Spleen (tissue), 13 donors: ENCODE results near the gene POMT1. TPM values are rescaled to one million over a fixed set of nuclear protein-coding genes. Genes with fewer than 3 reads are reported as not detected.
"Not testable (repeated sequence)": the region's sequence is repeated elsewhere in the genome, so short reads cannot be mapped to it uniquely, and the experiment has no call there.

Source experiments
- DNase-seq: peaks from one replicate; pipeline ENCODE4 v3.0.0-alpha.2; 2020
- H3K27ac ChIP-seq, 8 donors: fragments of 200-600 bp; sonication (generic) in 7 of 8; 1 replicate in 4 of 8; 2 replicates in 4 of 8; pipeline versions ENCODE4 v1.5.0 to v1.8.0; 2016 to 2021; ENCODE audit warnings: inconsistent platforms in 4 of 8, mild to moderate bottlenecking in 4 of 8, moderate library complexity in 1 of 8
- H3K27me3 ChIP-seq, 7 donors: fragments of 200-600 bp; sonication (generic) in 6 of 7; replicated peaks in 1 of 7; 1 replicate in 4 of 7; 2 replicates in 3 of 7; pipeline versions ENCODE4 v1.5.0 to v1.8.0; 2016 to 2021; ENCODE audit warnings: inconsistent platforms in 3 of 7, mild to moderate bottlenecking in 1 of 7
- H3K36me3 ChIP-seq, 6 donors: fragments of 200-600 bp; sonication (generic) in 5 of 6; 1 replicate in 4 of 6; 2 replicates in 2 of 6; pipeline versions ENCODE4 v1.5.0 to v1.8.0; 2016 to 2021; ENCODE audit warnings: inconsistent platforms in 2 of 6
- H3K4me1 ChIP-seq, 6 donors: fragments of 200-600 bp; sonication (generic) in 5 of 6; 1 replicate in 3 of 6; 2 replicates in 3 of 6; pipeline versions ENCODE4 v1.5.0 to v1.8.0; 2016 to 2021; ENCODE audit warnings: inconsistent platforms in 3 of 6
- H3K4me3 ChIP-seq, 8 donors: fragments of 200-600 bp; sonication (generic) in 7 of 8; 1 replicate in 4 of 8; 2 replicates in 4 of 8; pipeline versions ENCODE4 v1.5.0 to v1.8.0; 2016 to 2021; ENCODE audit warnings: inconsistent platforms in 4 of 8, mild to moderate bottlenecking in 4 of 8, moderate library complexity in 2 of 8
- H3K9me3 ChIP-seq, 8 donors: fragments of 200-600 bp; sonication (generic) in 7 of 8; 1 replicate in 4 of 8; 2 replicates in 4 of 8; pipeline versions ENCODE4 v1.5.0 to v1.8.0; 2016 to 2021; ENCODE audit warnings: inconsistent platforms in 4 of 8
- POLR2A ChIP-seq, 3 donors: fragments of 450-650 bp; IDR thresholded peaks; one replicate each; pipeline ENCODE4 v1.5.1; 2017; ENCODE audit warnings: antibody characterized with exemption in 3 of 3, mild to moderate bottlenecking in 1 of 3
- POLR2AphosphoS5 ChIP-seq, 3 donors: sonication (generic); formaldehyde crosslinking; IDR thresholded peaks; one replicate each; pipeline ENCODE4 v1.5.1; 2017; ENCODE audit warnings: antibody characterized with exemption in 3 of 3
- WGBS, 5 donors: extraction: QIAGEN DNeasy Blood & Tissue Kit in 3 of 5; methylation state at CpG; one replicate each; pipeline versions ENCODE4 v1.1.5 to v1.1.7; 2013 to 2018; 5-methylcytosine and 5-hydroxymethylcytosine counted together
- intact Hi-C: fragments of 100-400 bp; cut with DNase I; formaldehyde crosslinking; loops from one replicate; pipeline ENCODE4 v1.15.0; 2023; ENCODE audit warnings: low total_unique reads
- long read RNA-seq, 2 donors: transcript quantifications; one replicate each; lab custom pipeline, GENCODE V29; 2026
- polyA plus RNA-seq, 3 donors: library from polyadenylated mRNA; stranded (reverse); fragments of 200-250 nt; gene quantifications; one replicate each; pipeline ENCODE4 v1.2.1, GENCODE V29; 2013
- total RNA-seq, 7 donors: library from RNA; depleted of rRNA in 3 of 7; stranded (reverse); fragments of >200 nt in 3 of 7; fragmentation: NEBNext Ultra II Directional in 4 of 7; extraction: Animal tissue kit (Norgen Biotek cat#: 25700) in 4 of 7; gene quantifications; one replicate each; pipeline versions ENCODE4 v1.1.0 to v1.2.1, GENCODE V29; 2016 to 2021
- TF ChIP-seq, protein P1 (sequence below), 11 experiments: fragments of 200-600 bp in 7 of 11; fragments of 450-650 bp in 4 of 11; sonication (generic) in 4 of 11; IDR thresholded peaks in 8 of 11; conservative IDR thresholded peaks in 3 of 11; 1 replicate in 7 of 11; 2 replicates in 4 of 11; pipeline versions ENCODE4 v1.4.0 to v1.8.0; 2016 to 2021; ENCODE audit warnings: antibody characterized with exemption in 11 of 11, inconsistent platforms in 4 of 11, mild to moderate bottlenecking in 1 of 11
- donor health status: healthy with polysubstance abuse.
- donor health status: DM: no; HTN: no; CAD: no; lungs with moderate emphysema.
- donor health status: DM: no; HTN: no; CAD: no.
- donor health status: Bipolar disorder and iron deficiency.
- donor health status: healthy.
- donor health status: DM: no; HTN: no; CAD: no.
- donor health status: DM: yes; HTN: yes; CAD: no.

POMT1 gene, protein sequence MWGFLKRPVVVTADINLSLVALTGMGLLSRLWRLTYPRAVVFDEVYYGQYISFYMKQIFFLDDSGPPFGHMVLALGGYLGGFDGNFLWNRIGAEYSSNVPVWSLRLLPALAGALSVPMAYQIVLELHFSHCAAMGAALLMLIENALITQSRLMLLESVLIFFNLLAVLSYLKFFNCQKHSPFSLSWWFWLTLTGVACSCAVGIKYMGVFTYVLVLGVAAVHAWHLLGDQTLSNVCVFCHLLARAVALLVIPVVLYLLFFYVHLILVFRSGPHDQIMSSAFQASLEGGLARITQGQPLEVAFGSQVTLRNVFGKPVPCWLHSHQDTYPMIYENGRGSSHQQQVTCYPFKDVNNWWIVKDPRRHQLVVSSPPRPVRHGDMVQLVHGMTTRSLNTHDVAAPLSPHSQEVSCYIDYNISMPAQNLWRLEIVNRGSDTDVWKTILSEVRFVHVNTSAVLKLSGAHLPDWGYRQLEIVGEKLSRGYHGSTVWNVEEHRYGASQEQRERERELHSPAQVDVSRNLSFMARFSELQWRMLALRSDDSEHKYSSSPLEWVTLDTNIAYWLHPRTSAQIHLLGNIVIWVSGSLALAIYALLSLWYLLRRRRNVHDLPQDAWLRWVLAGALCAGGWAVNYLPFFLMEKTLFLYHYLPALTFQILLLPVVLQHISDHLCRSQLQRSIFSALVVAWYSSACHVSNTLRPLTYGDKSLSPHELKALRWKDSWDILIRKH
- total RNA-seq (10 to 100 TPM; 24.5 to 45.8 (median 30.0) TPM), polyA plus RNA-seq (10 to 100 TPM; 20.4 to 66.5 (median 47.5) TPM)
- long read RNA-seq, donor 1 = 0 reads
- long read RNA-seq, donor 2, partial matches to known transcripts = 6 of 8 reads
- long read RNA-seq, donor 2, other reads (novel, unspliced or antisense) = 0 of 8 reads

DNA sequence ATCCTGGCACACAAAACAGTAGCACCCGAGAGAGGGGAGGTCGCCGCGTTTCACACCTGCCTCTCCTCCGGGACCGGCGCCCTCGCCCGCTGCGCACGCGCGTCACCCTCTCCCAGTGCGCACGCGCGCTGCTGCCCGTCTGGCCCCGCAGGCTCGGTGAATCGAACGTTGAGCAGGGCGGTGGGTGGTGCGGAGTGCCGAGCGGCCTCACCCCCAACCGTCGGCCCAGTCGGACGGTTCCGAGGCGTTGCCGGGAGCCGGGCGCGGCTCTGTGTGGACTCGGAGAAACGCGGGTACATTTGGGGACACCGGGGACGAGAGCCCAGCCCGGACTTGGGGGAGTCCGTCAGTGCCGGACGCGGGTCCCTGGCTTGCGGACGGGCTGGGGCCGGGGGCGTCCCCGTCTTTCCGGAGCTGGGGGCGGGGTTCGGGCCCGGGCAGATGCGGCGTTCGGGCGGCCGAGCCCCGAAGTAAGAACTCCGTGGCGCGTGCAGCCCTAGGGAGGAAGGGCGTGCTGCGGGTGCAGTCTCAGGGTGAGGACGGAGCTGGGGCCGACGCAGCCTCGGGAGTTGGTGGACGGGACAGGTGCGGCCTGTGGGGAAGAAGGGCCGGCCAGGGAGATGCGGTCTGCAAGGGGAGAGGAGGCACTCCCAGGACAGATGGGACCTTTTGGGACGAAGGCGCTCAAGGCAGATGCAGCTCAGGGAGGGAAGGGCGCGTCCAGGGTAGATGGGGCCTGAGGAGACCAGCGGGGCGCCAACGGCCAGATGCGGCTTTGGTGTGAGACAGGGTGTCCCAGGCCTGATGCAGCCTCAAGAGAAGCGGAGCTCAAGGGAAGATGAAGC, at the start of gene POMT1:
Gene POMT1, plus strand, starts transcription at position 138 of the 845 bp plus-strand sequence. CDS start 1,301 bp downstream, outside the sequence.
- no peak for TF ChIP-seq POLR2A (IDR thresholded peaks at IDR 0.05)
- peak; percentile 87 to 92 (median 91) for TF ChIP-seq POLR2AphosphoS5 (IDR thresholded peaks at IDR 0.05)
- WGBS, 5 donors = 0 to 1% (median 1%) methylated on average over 69 to 83 of the region's 83 CpGs
- Histone ChIP-seq H3K4me3 (peak within 1 kb of the TSS; percentile 85 to 99 (median 96)), H3K9me3 (no peaks in the 10 kb centered on the region), H3K27ac (peak within 1 kb of the TSS; percentile 9 to 89 (median 80)), H3K27me3 (no peaks in the 10 kb centered on the region), H3K4me1 (peaks cover 19 to 60% (median 33%) of the 10 kb centered on the region in 6 donors), H3K36me3 (peaks cover 0 to 41% (median 20%) of the 10 kb centered on the region in 6 donors)
- intact Hi-C loops = no loop called here
- peak; percentile 96 for DNase-seq

GRCh38 chr9:131454028-131454427, 48.7 kb upstream of the POMT1 start:
- Histone ChIP-seq H3K27me3 (no peaks in the 10 kb centered on the region), H3K36me3 (peaks cover 0 to 100% (median 86%) of the 10 kb centered on the region in 6 donors), H3K4me3 (no peak overlapping the region), H3K4me1 (peaks cover 0 to 2% (median 0%) of the 10 kb centered on the region in 6 donors), H3K27ac (no peak overlapping the region), H3K9me3 (no peaks in the 10 kb centered on the region)
- TF ChIP-seq POLR2AphosphoS5 (IDR thresholded peaks at IDR 0.05) = no peak
- no peak for TF ChIP-seq POLR2A (IDR thresholded peaks at IDR 0.05)
- TF ChIP-seq, protein P1, sequence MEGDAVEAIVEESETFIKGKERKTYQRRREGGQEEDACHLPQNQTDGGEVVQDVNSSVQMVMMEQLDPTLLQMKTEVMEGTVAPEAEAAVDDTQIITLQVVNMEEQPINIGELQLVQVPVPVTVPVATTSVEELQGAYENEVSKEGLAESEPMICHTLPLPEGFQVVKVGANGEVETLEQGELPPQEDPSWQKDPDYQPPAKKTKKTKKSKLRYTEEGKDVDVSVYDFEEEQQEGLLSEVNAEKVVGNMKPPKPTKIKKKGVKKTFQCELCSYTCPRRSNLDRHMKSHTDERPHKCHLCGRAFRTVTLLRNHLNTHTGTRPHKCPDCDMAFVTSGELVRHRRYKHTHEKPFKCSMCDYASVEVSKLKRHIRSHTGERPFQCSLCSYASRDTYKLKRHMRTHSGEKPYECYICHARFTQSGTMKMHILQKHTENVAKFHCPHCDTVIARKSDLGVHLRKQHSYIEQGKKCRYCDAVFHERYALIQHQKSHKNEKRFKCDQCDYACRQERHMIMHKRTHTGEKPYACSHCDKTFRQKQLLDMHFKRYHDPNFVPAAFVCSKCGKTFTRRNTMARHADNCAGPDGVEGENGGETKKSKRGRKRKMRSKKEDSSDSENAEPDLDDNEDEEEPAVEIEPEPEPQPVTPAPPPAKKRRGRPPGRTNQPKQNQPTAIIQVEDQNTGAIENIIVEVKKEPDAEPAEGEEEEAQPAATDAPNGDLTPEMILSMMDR (IDR thresholded peaks at IDR 0.05 in 8 of 11, conservative IDR thresholded peaks at IDR 0.05 in 3 of 11) = no peak
- intact Hi-C loops = no loop called here
- peak; percentile 2 for DNase-seq

DNA sequence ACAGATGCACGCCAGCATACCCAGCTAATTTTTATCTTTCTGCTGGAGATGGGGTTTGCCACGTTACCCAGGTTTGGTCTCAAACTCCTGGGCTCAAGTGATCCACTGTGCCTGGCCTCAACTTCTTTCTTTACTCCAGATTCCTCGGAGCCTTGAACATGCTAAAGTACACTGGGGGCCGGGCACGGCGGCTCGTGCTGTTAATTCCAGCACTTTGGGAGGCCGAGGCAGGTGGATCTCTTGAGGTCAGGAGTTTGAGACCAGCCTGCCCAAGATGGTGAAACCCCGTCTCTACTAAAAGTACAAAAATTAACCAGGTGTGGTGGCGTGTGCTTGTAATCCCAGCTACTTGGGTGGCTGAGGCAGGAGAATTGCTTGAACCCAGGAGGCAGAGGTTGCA, 47.1 kb upstream of the POMT1 start:
- DNase-seq = peak; percentile 27
- intact Hi-C loops, H3K27ac ChIP-seq, H3K4me1 ChIP-seq, H3K27me3 ChIP-seq, H3K9me3 ChIP-seq, H3K4me3 ChIP-seq: not testable (repeated sequence)
- H3K36me3 ChIP-seq = peaks cover 4 to 100% (median 90%) of the 10 kb centered on the region in 6 donors
- WGBS, 5 donors = 95 to 97% (median 97%) methylated on average over 10 of the region's 10 CpGs

- Histone ChIP-seq H3K27ac (no peak overlapping the region), H3K36me3 (peaks cover 4 to 100% (median 91%) of the 10 kb centered on the region in 6 donors), H3K9me3 (no peaks in the 10 kb centered on the region), H3K4me1 (peaks cover 0 to 7% (median 2%) of the 10 kb centered on the region in 6 donors), H3K27me3 (no peaks in the 10 kb centered on the region), H3K4me3 (no peak overlapping the region)
- TF ChIP-seq POLR2A (IDR thresholded peaks at IDR 0.05) (no peak), POLR2AphosphoS5 (IDR thresholded peaks at IDR 0.05) (no peak)
- TF ChIP-seq, protein P1 (IDR thresholded peaks at IDR 0.05 in 8 of 11, conservative IDR thresholded peaks at IDR 0.05 in 3 of 11) = no peak
- intact Hi-C loops = no loop called here
- DNase-seq = peak; percentile 19
- 93 to 97% (median 94%) methylated on average over 10 of the region's 10 CpGs for WGBS, 5 donors
Measured at GRCh38 chr9:131457746-131458145, 45.0 kb upstream of the POMT1 start.
